Stimulated activated naive CD8-positive, alpha-beta T cell treated with anti-CD3 and anti-CD28 coated beads, Interleukin-15, Interleukin-2, amounts not matched to agents 100 U/mL and 50 U/mL, for 24 hours (primary cell): ENCODE measurements around the gene UBA3.

Source experiments
- ATAC-seq: fragments of 150-1000 bp; cut with Tn5 transposase; one replicate; pipeline ENCODE4 v1.10.0; 2021
- DNase-seq: peaks from one replicate; pipeline ENCODE4 v3.0.0; 2021

UBA3 gene

GRCh38 chr3:69011096-69011730 lies 69.0 kb downstream of the UBA3 start:
- no peak for ATAC-seq
- no peak for DNase-seq

GRCh38 chr3:69009559-69010410 lies 70.4 kb downstream of the UBA3 start:
- ATAC-seq (no peak), DNase-seq (no peak)

- ATAC-seq: no peak
- DNase-seq: no peak
These were observed 71.2 kb downstream of the UBA3 start for GRCh38 chr3:69008980-69009379.

- DNase-seq (no peak), ATAC-seq (no peak)
These were observed 74.2 kb downstream of the UBA3 start for GRCh38 chr3:69005791-69006482.

GRCh38 chr3:69005071-69005790 lies 74.9 kb downstream of the UBA3 start:
- ATAC-seq (no peak), DNase-seq (no peak)
